Panc1 (cell line): ENCODE results near the gene ADAT2.

Experiments
- POLR2AphosphoS5 ChIP-seq: IDR thresholded peaks from 2 replicates; pipeline ENCODE4 v1.6.1; 2012; ENCODE audit warnings: mild to moderate bottlenecking, low read depth, low read length, moderate library complexity
- TF ChIP-seq, protein P1 (sequence below): fragments of 450-650 bp; IDR thresholded peaks from 2 replicates; pipeline ENCODE4 v1.5.1; 2017; ENCODE audit warnings: mild to moderate bottlenecking
- TF ChIP-seq, protein P2 (sequence below), 2 experiments: IDR thresholded peaks; 2 replicates each; pipeline ENCODE4 v1.6.1; 2011 to 2012; ENCODE audit warnings: low read depth in 2 of 2, control low read depth in 1 of 2, low read length in 1 of 2, mild to moderate bottlenecking in 1 of 2, moderate library complexity in 1 of 2; ENCODE audit not compliant: insufficient read depth in 1 of 2

DNA sequence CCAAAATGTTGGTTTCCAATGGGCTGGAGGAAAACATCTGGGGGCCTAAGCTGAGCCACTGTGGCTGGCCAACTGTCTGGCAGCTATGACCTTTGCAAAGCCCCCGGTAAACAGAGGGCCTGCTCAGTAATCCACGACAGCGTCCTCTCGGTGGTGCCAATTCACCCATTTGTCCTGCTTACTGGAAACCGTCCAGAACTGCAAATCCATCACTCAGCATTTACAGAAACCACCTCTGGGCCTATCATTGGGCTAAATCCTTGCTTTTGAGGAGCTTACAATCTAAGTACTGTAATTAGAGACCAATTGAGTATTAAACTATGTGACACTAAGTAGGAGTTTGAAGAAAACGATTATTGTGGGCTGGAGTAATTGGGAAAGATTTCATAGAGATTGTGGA is 31.0 kb downstream of the ADAT2 start:
- no peak for TF ChIP-seq POLR2AphosphoS5
- TF ChIP-seq, protein P1, sequence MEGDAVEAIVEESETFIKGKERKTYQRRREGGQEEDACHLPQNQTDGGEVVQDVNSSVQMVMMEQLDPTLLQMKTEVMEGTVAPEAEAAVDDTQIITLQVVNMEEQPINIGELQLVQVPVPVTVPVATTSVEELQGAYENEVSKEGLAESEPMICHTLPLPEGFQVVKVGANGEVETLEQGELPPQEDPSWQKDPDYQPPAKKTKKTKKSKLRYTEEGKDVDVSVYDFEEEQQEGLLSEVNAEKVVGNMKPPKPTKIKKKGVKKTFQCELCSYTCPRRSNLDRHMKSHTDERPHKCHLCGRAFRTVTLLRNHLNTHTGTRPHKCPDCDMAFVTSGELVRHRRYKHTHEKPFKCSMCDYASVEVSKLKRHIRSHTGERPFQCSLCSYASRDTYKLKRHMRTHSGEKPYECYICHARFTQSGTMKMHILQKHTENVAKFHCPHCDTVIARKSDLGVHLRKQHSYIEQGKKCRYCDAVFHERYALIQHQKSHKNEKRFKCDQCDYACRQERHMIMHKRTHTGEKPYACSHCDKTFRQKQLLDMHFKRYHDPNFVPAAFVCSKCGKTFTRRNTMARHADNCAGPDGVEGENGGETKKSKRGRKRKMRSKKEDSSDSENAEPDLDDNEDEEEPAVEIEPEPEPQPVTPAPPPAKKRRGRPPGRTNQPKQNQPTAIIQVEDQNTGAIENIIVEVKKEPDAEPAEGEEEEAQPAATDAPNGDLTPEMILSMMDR: no peak
- TF ChIP-seq, protein P2, sequence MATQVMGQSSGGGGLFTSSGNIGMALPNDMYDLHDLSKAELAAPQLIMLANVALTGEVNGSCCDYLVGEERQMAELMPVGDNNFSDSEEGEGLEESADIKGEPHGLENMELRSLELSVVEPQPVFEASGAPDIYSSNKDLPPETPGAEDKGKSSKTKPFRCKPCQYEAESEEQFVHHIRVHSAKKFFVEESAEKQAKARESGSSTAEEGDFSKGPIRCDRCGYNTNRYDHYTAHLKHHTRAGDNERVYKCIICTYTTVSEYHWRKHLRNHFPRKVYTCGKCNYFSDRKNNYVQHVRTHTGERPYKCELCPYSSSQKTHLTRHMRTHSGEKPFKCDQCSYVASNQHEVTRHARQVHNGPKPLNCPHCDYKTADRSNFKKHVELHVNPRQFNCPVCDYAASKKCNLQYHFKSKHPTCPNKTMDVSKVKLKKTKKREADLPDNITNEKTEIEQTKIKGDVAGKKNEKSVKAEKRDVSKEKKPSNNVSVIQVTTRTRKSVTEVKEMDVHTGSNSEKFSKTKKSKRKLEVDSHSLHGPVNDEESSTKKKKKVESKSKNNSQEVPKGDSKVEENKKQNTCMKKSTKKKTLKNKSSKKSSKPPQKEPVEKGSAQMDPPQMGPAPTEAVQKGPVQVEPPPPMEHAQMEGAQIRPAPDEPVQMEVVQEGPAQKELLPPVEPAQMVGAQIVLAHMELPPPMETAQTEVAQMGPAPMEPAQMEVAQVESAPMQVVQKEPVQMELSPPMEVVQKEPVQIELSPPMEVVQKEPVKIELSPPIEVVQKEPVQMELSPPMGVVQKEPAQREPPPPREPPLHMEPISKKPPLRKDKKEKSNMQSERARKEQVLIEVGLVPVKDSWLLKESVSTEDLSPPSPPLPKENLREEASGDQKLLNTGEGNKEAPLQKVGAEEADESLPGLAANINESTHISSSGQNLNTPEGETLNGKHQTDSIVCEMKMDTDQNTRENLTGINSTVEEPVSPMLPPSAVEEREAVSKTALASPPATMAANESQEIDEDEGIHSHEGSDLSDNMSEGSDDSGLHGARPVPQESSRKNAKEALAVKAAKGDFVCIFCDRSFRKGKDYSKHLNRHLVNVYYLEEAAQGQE (IDR thresholded peaks at IDR 0.05; ENCODE audit: insufficient read depth in 1 of 2, low read depth in 2 of 2, low read length in 1 of 2): no peak
